Sigmoid colon (tissue), 7 donors: ENCODE results near the gene GRB2. TPM values are rescaled to one million over a fixed set of nuclear protein-coding genes. Genes with fewer than 3 reads are reported as not detected.

Experiments
- DNase-seq: peaks from one replicate; pipeline ENCODE4 v3.0.0-alpha.2; 2019
- H3K27ac ChIP-seq, 4 donors: fragments of 200-600 bp; sonication (generic); one replicate each; pipeline ENCODE4 v1.5.1; 2016 to 2019; ENCODE audit warnings: mild to moderate bottlenecking in 1 of 4
- H3K27me3 ChIP-seq, 3 donors: fragments of 200-600 bp; sonication (generic); one replicate each; pipeline ENCODE4 v1.5.1; 2019; ENCODE audit warnings: mild to moderate bottlenecking in 1 of 3
- H3K36me3 ChIP-seq, 4 donors: fragments of 200-600 bp; sonication (generic); one replicate each; pipeline ENCODE4 v1.5.1; 2016 to 2019
- H3K4me1 ChIP-seq, 4 donors: fragments of 200-600 bp; sonication (generic); one replicate each; pipeline ENCODE4 v1.5.1; 2017 to 2019
- H3K4me3 ChIP-seq, 4 donors: fragments of 200-600 bp; sonication (generic); one replicate each; pipeline ENCODE4 v1.5.1; 2017 to 2019; ENCODE audit warnings: mild to moderate bottlenecking in 2 of 4, moderate library complexity in 1 of 4
- H3K9me3 ChIP-seq, 4 donors: fragments of 200-600 bp in 3 of 4; sonication (generic) in 3 of 4; one replicate each; pipeline versions ENCODE4 v1.5.1 to v1.6.1; 2013 to 2019
- CTCF ChIP-seq, 4 experiments: fragments of 450-650 bp in 3 of 4; fragments of 200-600 bp in 1 of 4; IDR thresholded peaks; one replicate each; pipeline ENCODE4 v1.5.1; 2016 to 2019; ENCODE audit warnings: antibody characterized with exemption in 4 of 4, mild to moderate bottlenecking in 3 of 4, moderate library complexity in 2 of 4
- EP300 ChIP-seq, 4 donors: sonication (generic); formaldehyde crosslinking; IDR thresholded peaks; one replicate each; pipeline ENCODE4 v1.6.1; 2017; ENCODE audit warnings: antibody characterized with exemption in 4 of 4
- POLR2A ChIP-seq, 2 donors: fragments of 450-650 bp; IDR thresholded peaks; one replicate each; pipeline ENCODE4 v1.6.1; 2016; ENCODE audit warnings: antibody characterized with exemption in 2 of 2, mild to moderate bottlenecking in 2 of 2, moderate library complexity in 2 of 2
- POLR2AphosphoS5 ChIP-seq, 4 donors: sonication (generic); formaldehyde crosslinking; IDR thresholded peaks; one replicate each; pipeline ENCODE4 v1.6.1; 2017; ENCODE audit warnings: antibody characterized with exemption in 4 of 4
- WGBS, 2 donors: extraction: QIAGEN DNeasy Blood & Tissue Kit; methylation state at CpG; one replicate each; pipeline ENCODE4 v1.1.7; 2013; 5-methylcytosine and 5-hydroxymethylcytosine counted together
- intact Hi-C: fragments of 100-400 bp; cut with DNase I; formaldehyde crosslinking; loops from one replicate; pipeline ENCODE4 v1.15.1; 2023
- polyA plus RNA-seq, 3 donors: library from polyadenylated mRNA; stranded (reverse); fragments of 200-250 nt; gene quantifications; one replicate each; pipeline ENCODE4 v1.2.3, GENCODE V29; 2013
- total RNA-seq, 4 donors: library from RNA; depleted of rRNA; stranded (reverse); fragments of >200 nt; gene quantifications; one replicate each; pipeline ENCODE4 v1.1.0, GENCODE V29; 2016
- donor health status: healthy with polysubstance abuse.
- donor health status: Bipolar disorder and iron deficiency.
- donor health status: healthy.

The GRB2 gene
- total and polyA plus RNA-seq, 7 donors: 56.5 to 103 (median 81.3) TPM

GRCh38 chr17:75325827-75326225 is 79.7 kb downstream of the GRB2 start:
- no peaks in the 10 kb centered on the region for H3K27me3 ChIP-seq
- no peaks in the 10 kb centered on the region for H3K9me3 ChIP-seq
- intact Hi-C loops: no loop called here
- H3K36me3 ChIP-seq: peaks cover 0 to 34% (median 13%) of the 10 kb centered on the region in 4 donors
- DNase-seq: no peak
- peaks cover 0 to 31% (median 19%) of the 10 kb centered on the region in 4 donors for H3K4me1 ChIP-seq
- 51 to 83% methylated on average over 7 of the region's 7 CpGs for WGBS, 2 donors
- no peak overlapping the region for H3K4me3 ChIP-seq
- H3K27ac ChIP-seq: peak overlapping the region in 3 of 4 donors; percentile 19 to 47 (median 47)
- no peak for TF ChIP-seq POLR2AphosphoS5 (IDR thresholded peaks at IDR 0.05)

DNA sequence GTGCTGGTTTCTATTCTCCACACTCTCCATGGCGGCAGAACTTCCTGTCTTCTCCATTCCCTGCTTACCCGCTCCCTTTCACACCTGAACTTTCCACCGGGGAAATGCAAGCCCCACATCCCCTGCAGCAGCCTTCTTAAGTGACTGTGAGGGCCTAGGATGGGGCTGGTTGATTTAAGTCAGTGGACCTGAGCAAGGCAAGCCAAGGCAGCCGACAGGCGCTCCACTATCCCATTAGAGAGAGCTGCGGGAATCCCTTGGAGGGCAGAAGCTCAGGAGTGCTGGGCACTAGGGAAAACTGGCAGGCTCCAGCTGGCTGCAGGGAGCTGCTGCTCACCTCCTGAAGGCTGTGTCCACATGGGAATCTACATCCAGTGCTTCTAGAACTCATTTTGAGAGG is 80.1 kb downstream of the GRB2 start:
- no peak for DNase-seq
- TF ChIP-seq CTCF (IDR thresholded peaks at IDR 0.05) (no peak), EP300 (IDR thresholded peaks at IDR 0.05) (no peak), POLR2AphosphoS5 (IDR thresholded peaks at IDR 0.05) (no peak), POLR2A (IDR thresholded peaks at IDR 0.05) (no peak)
- Histone ChIP-seq H3K4me3 (no peak overlapping the region), H3K4me1 (peaks cover 0 to 35% (median 21%) of the 10 kb centered on the region in 4 donors), H3K36me3 (peaks cover 0 to 34% (median 13%) of the 10 kb centered on the region in 4 donors), H3K27me3 (no peaks in the 10 kb centered on the region), H3K27ac (peak overlapping the region; percentile 19 to 47 (median 43)), H3K9me3 (no peaks in the 10 kb centered on the region)
- intact Hi-C loops: no loop called here
- WGBS, 2 donors: 85 to 92% methylated on average over 6 of the region's 6 CpGs

DNA sequence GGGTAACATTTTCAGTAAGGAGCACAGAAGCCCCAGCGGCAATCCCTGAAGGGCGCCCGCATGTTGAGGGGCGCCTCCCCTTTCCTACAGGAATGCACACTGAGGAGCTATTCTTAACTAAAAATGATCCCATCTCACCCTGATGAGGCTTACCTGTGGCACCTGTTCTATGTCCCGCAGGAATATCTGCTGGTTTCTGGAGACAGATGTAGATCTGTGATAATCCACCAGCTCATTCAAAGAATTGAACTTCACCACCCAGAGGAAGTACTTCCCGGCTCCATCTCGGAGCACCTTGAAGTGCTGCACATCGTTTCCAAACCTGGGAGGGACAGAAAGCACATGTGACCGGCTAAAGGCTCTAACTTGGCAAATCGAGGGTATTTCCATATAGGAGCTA is 84.0 kb downstream of the GRB2 start:
- TF ChIP-seq POLR2AphosphoS5 (IDR thresholded peaks at IDR 0.05) (no peak), CTCF (IDR thresholded peaks at IDR 0.05) (no peak), EP300 (IDR thresholded peaks at IDR 0.05) (no peak), POLR2A (IDR thresholded peaks at IDR 0.05) (no peak)
- peaks cover 0 to 37% (median 22%) of the 10 kb centered on the region in 4 donors for H3K4me1 ChIP-seq
- DNase-seq: no peak
- 88 to 92% methylated on average over 10 of the region's 10 CpGs for WGBS, 2 donors
- H3K9me3 ChIP-seq: no peaks in the 10 kb centered on the region
- H3K27ac ChIP-seq: no peak overlapping the region
- peaks cover 5 to 61% (median 18%) of the 10 kb centered on the region in 4 donors for H3K36me3 ChIP-seq
- H3K27me3 ChIP-seq: no peaks in the 10 kb centered on the region
- no peak overlapping the region for H3K4me3 ChIP-seq
- intact Hi-C loops: loop anchor here (5.0 kb wide), 1 partner anchor 196 kb away; the partner anchor contains the start of genes CASKIN2 and TSEN54

- H3K27me3 ChIP-seq: no peaks in the 10 kb centered on the region
- DNase-seq: no peak
- H3K27ac ChIP-seq: peak overlapping the region in 3 of 4 donors; percentile 12 to 62 (median 19)
- TF ChIP-seq EP300 (IDR thresholded peaks at IDR 0.05) (no peak), CTCF (IDR thresholded peaks at IDR 0.05) (no peak), POLR2A (IDR thresholded peaks at IDR 0.05) (no peak)
- no peak overlapping the region for H3K4me3 ChIP-seq
- H3K9me3 ChIP-seq: no peaks in the 10 kb centered on the region
- peaks cover 0 to 25% (median 12%) of the 10 kb centered on the region in 4 donors for H3K4me1 ChIP-seq
- peaks cover 5 to 56% (median 18%) of the 10 kb centered on the region in 4 donors for H3K36me3 ChIP-seq
- 82 to 89% methylated on average over 20 of the region's 20 CpGs for WGBS, 2 donors
- intact Hi-C loops: loop anchor here (5.0 kb wide), 1 partner anchor 197 kb away; the partner anchor contains the start of genes CASKIN2 and TSEN54
Observed at GRCh38 chr17:75319904-75320691, 85.4 kb downstream of the GRB2 start.

GRCh38 chr17:75318615-75319222 is 86.8 kb downstream of the GRB2 start:
- Histone ChIP-seq H3K36me3 (peaks cover 5 to 49% (median 15%) of the 10 kb centered on the region in 4 donors), H3K27me3 (no peaks in the 10 kb centered on the region), H3K27ac (peak overlapping the region in 3 of 4 donors; percentile 7 to 31 (median 21)), H3K9me3 (no peaks in the 10 kb centered on the region), H3K4me3 (no peak overlapping the region), H3K4me1 (peaks cover 0 to 22% (median 10%) of the 10 kb centered on the region in 4 donors)
- 93% methylated on average over 10 of the region's 10 CpGs for WGBS, 2 donors
- TF ChIP-seq CTCF (IDR thresholded peaks at IDR 0.05) (no peak), EP300 (IDR thresholded peaks at IDR 0.05) (no peak), POLR2AphosphoS5 (IDR thresholded peaks at IDR 0.05) (no peak), POLR2A (IDR thresholded peaks at IDR 0.05) (no peak)
- intact Hi-C loops: no loop called here
- no peak for DNase-seq
